OCI-M1 (cell line): ENCODE data around the gene FHOD3.
A peak's percentile ranks its signal among the peaks of the same experiment; 100 is the strongest.

Source experiments
- DNase-seq: peaks from one replicate; lab custom pipeline; 2025; lab: John Stamatoyannopoulos, UW

FHOD3 gene

DNA sequence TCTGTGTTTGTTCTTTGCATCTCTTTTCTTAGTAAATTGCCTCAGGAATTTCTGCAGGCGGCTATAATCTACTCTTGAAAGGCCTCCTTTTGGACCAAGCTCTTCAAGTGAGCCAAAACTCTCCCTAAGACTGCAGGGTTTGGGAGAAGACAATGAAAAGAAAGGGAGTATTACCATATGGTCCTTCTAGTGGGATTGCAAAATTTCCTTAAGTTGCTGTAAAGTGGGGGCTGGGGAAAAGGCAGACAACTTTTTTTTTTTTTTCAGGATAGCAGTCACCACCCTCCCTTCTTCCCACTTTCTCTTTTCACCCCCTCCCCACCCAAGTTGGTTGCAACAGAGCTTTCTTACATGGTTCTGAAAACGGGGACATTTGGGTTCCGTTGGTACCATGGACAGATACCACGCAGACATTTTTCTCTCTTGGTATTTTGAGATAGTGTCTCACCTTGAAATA lies 183.7 kb downstream of the FHOD3 start:
- no peak for DNase-seq

GRCh38 chr18:36481935-36482334 lies 184.4 kb downstream of the FHOD3 start:
- no peak for DNase-seq

DNA sequence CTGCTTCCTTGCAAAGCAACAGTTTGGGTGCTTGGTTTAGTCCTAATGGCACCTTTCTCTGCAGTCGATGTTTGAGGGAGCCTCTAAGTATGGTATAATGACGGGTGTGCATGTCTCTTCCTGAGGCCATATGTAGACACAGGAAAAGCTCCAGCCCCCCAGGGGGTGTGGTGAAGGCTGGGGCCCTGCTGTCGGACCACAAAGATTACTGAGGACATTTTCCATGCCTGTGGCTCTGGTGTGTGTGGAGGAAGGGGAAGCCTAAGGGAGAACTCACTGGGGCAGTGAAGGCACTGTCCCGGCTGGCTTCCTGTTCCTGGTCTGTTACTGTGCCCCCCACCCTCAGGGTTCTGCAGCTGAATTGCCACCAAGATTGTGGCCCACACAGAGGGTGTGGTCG lies 187.1 kb downstream of the FHOD3 start:
- no peak for DNase-seq

GRCh38 chr18:36485772-36486171 lies 188.3 kb downstream of the FHOD3 start:
- DNase-seq = no peak

DNA sequence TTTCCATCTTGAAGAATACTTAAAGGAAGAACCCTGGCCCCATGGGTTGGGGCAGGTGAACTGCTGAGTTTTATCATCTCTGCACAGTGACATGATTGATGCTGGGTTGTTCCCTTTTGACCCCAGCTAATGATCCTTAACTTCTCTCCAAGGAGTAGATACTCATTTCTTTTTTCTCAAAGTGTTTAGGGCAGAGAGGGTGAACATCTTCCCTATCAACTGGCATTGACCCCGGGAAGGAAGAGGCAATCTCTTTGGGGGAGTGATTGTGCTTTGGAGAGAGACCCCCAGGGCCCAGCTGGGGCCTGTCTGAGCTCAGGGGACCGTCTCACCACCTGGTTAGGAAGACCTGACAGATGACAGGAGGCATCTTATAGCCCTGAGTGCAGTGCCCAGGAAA lies 190.6 kb downstream of the FHOD3 start:
- no peak for DNase-seq

DNA sequence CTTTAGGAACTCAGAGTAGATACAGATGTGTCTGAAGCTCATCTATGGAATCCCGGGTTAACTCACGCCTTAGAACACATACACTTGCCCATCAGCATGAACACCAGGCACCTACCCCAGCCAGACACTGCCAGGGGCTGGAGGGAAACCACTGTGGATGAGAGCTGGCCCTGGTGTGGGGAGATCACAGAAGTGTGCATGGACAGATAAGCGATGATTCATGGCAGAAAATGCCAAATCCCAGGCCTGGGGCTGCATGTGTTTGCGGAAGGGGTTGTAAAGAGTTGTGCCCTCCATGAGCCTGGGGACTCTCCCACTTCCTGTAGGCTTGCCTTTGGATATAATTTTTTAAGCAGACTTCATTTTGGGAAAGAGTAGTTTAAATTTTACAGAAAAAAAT lies 193.4 kb downstream of the FHOD3 start:
- DNase-seq = peak; percentile 65

GRCh38 chr18:36492604-36493329 lies 195.3 kb downstream of the FHOD3 start:
- no peak for DNase-seq

DNA sequence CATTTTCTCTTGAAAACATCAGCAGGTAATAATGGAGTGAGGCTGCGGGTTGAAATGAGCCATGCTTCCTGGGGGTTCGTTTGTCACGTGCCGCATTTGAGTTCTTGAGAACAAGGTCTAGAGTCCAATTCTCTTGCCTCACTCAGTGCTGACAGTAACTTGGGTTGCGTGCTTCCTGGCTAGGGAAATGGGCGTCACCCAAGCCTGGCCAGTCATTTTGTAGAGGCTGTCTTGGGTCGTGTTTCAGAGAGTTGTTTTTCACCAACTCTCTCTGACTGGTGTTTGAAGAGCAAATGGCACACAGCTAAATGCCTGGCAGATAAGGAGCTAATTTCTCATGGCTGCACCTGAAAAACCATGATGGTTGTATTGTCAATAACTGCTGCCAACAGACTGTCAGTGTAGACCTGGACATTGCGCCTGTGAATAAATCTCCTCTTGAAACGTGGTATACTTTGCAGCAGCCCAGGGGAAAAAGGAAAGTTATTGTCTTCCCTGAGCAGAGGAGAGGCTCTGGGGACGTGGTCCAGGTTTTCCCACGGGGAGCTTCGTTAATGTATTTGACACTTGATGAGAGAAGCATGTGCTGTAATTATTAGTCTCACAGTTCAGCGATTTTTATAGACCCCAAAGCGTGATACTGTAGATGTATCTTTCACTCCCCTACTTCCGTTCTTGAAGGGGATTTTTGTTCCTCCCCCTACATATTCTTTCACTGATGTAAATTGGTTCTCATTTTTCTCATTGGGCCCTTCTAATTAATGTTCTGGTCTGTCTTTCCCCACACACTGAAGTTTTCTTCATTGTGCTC lies 196.0 kb downstream of the FHOD3 start:
- DNase-seq = no peak

DNA sequence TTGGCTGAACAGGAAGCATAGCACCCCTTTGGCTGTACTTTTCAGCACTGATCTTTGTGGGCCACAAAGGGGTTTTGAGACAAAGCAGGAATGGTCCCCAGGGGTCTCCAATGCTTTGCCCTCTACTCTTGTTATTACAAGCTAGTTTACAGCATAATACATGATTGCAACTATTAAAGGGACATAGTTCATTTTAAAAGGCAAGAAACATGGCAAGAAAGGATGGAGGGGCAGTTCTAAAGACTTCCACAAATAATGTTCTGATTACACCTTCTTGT lies 196.6 kb downstream of the FHOD3 start:
- DNase-seq = no peak

DNA sequence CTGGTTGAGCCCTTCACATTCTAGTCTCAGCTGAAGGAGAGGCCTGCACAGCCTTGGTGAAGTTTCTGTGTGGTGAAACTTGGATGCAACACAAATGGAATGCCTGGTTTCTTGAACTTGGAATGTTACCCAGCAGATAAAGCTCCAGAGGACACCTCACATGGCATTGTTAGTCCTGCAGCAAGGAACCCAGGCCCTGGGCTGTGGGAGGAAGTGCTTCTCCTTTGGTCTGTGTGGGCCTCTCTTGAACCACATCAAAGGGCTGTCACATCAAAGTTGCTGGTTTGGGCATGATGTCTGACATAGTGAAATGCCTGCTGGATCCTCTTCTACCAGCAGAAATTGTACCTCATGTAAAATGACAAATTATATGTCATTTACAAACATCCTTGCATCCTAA lies 198.5 kb downstream of the FHOD3 start:
- peak; percentile 52 for DNase-seq

DNA sequence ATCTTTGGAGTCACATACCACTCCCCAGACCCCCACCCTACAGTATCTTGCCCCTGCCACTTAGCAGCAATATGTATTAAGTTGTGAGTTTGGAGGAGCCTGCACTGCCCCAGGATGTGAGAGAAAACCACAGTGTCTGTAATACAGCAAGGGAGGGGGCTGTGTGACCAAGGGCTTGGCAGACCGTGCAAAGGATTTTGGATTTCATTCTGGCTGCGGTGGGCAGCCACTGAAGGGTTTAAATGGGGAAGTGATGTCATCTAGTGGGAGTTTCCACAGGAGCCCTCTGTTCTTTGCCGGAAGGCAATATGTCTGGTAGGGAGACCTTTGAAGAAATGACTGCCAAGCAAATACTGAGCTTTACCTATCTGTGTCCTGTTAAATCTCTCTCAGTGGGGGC lies 202.4 kb downstream of the FHOD3 start:
- peak; percentile 54 for DNase-seq

DNA sequence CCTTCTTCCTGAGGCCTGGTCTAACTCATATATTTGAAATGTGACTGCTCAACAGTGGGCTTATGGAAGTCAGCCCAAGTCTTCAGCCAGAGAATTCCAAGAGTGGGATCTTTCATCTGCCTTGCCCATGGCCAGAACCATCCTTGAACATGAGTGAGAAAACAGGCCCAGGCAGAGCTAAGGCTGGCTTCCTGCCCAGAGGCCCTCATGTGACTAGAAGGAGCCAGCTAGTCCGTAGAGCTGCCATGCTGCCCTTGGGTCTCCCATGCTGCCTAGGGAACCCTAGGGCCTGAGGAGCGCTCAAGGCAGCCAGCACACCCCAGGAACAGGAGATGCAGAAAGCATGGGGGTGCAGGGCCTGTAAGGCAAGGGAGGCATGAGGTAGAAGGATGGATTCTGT lies 203.6 kb downstream of the FHOD3 start:
- DNase-seq = no peak

DNA sequence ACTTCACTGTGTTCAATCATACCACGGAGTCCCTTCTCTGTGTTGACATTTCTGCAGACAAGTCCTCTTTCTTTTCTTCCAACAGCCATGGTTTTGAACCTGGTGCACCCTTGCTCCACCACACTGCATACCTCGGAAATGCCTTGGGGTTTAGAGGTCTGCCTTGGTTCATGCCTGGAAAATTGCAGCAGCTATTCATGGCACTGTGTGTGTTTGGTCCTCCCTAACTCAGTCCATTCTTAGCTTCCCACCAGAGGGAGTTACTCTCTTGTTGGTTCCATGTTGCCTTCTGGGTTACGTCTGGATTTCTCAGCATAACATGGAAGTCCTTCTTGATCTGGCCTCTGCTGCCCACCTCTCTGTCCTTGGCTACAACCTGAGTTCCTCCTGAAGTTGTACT lies 206.0 kb downstream of the FHOD3 start:
- no peak for DNase-seq

DNA sequence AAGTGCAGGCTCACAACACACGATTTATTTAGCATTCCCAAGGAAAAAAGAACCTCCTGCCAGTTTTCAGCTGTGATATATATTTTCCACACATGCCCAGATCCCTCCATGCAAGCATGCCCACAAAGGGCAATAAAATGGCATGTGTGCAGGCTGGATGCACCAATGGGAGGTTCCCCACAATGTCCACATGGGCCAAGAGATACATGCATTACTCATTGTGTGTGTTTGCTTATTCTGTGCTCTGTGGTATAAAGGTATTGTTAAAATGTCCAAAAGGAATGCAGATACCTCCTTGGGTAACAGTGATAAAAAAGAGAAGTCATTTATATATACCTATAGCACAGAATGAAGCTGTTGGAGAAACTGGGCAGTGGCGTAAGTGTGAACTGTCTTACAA lies 207.4 kb downstream of the FHOD3 start:
- DNase-seq = no peak

GRCh38 chr18:36505665-36506064 lies 208.2 kb downstream of the FHOD3 start:
- DNase-seq = no peak

DNA sequence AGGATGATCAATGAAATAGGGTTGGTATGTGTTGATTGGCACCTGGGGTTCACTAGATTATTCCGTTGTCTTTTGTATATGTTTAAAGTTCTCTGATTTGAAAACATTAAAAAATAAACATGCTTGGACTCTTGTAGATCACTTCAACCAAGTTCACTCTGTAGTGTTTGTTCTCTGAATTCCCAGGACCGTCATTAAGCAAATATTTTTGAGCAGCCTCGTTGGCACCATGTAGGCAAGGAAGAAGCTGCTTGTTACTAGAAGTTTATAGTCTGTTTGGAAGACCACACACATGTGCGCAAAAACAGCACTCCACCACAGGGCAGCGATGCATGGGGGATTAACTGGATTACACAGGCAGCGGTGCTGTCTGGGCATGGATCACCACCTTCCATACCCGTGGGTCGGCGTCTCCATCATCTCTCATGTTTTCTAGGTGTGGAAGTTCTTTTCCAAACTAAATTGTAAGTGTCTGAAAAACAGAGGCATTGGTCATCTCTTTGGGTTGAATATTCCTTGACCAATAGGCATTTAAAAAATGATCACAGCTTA lies 212.2 kb downstream of the FHOD3 start:
- DNase-seq = no peak

- DNase-seq = no peak
Observed at GRCh38 chr18:36511791-36512352, 214.4 kb downstream of the FHOD3 start.

DNA sequence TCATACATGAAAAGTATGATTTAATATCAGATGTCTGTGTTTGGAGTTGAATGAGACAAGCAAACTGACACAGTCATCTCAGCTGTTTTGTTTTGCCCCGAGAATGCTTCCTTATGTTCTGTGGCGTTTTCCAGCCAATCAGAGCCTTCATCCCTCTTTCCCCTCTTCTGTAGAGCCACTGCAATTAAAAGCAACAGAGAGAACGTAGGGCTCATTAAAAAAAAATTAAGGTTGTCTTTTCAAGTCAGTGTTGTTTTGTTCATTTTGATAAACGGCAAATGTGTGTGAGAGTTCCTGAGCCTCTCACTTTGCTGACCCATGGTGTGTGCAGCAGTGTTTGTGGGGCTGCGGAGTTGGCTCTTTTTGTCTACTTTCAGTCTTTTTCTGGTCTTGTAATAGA lies 216.0 kb downstream of the FHOD3 start:
- no peak for DNase-seq

DNA sequence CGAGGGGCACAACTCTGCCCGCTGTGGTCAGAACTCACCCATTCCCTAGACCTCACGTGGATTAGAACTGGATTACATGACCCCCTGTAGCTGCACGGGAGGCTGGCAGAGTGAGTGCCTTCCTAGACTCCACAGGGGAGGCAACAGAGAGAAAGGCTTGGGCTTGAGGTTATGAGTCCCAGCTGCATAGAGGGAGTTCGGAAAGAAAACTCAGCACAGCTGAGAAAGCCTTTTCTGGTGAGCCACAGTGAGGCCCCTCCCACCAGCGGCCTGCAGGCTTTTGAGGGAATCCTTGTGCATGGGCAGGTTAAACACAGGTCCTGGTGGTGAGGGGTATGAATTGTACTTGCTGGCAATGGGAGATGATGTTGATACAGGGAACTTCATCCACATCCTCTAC lies 217.3 kb downstream of the FHOD3 start:
- no peak for DNase-seq

DNA sequence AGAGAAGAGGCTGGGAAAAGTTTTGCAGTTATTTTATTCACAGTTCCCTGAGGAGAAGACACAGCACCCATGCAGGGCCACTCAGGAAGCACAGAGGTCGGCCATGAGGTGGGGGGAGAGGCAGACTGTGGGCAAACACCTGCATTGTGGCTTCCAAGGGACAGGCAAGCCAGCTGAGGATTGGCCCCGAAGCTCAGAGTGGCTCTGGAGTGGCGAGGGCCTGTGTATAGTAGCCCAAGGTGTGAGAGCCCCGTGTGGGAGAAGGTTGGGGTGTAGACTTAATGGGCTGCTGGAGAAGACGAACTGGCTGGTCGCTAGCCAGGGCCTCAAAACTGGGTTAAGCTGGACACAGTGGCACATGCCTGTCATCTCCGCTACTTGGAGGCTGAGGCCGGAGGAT lies 218.7 kb downstream of the FHOD3 start:
- no peak for DNase-seq

- DNase-seq = no peak
Observed at GRCh38 chr18:36516726-36517125, 219.2 kb downstream of the FHOD3 start.

DNA sequence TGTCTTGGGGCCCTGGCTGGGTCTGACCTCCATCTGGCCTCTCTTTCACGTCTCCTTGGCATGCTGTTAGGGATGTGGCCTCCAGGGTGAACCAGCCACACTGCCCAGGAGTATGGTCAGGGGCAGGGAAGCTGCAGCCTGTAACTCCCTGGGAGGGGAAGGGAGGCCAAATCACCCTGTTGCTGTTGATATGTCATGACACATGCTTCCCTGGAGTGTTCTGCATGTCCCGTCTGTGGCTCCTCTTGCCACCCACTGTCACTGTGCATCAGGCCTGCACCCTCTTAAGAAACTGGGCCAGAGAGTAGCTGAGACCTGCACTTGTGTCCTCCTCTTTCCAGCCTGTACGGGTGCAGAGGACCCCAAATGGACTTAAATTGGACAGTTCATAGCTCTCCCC lies 221.3 kb downstream of the FHOD3 start:
- DNase-seq = no peak

- DNase-seq = no peak
Observed at GRCh38 chr18:36519358-36519757, 221.8 kb downstream of the FHOD3 start.
